GM13977 (cell line): ENCODE results near the gene DGKI.

Experiments used
- DNase-seq: peaks from one replicate; pipeline ENCODE4 v3.0.0; 2012; ENCODE audit warnings: low spot score
- CTCF ChIP-seq: IDR thresholded peaks from 2 replicates; pipeline ENCODE4 v1.5.1; 2012; ENCODE audit warnings: mild to moderate bottlenecking, control low read depth; ENCODE audit not compliant: insufficient read depth; ENCODE audit errors: extremely low read depth, missing control alignments
- in situ Hi-C: fragments of 300-500 bp; cut with MboI; formaldehyde crosslinking; loops from one replicate; pipeline ENCODE4 v1.12.0; 2022; ENCODE audit warnings: low sequenced_read_pairs, low pct_unique_long_range_greater_than_20kb, mixed read lengths, inconsistent platforms; ENCODE audit not compliant: unreplicated experiment

The DGKI gene

GRCh38 chr7:137674048-137674447 lies 172.7 kb downstream of the DGKI start:
- in situ Hi-C loops = no loop called here
- no peak for DNase-seq
- TF ChIP-seq CTCF = no peak

- no peak for TF ChIP-seq CTCF
- DNase-seq = no peak
- in situ Hi-C loops = no loop called here
Observed at GRCh38 chr7:137671920-137672319, 174.9 kb downstream of the DGKI start.

GRCh38 chr7:137670222-137671064 lies 176.3 kb downstream of the DGKI start:
- in situ Hi-C loops = no loop called here
- peak; percentile 56 for DNase-seq
- no peak for TF ChIP-seq CTCF

- in situ Hi-C loops = no loop called here
- TF ChIP-seq CTCF = no peak
- DNase-seq = no peak
Observed at GRCh38 chr7:137669706-137670105, 177.1 kb downstream of the DGKI start.

GRCh38 chr7:137668404-137668803 lies 178.4 kb downstream of the DGKI start:
- in situ Hi-C loops = no loop called here
- TF ChIP-seq CTCF = no peak
- no peak for DNase-seq

GRCh38 chr7:137667633-137668387 lies 179.0 kb downstream of the DGKI start:
- TF ChIP-seq CTCF = no peak
- in situ Hi-C loops = no loop called here
- DNase-seq = no peak
